Stimulated activated CD8-positive, alpha-beta memory T cell treated with anti-CD3 and anti-CD28 coated beads, Interleukin-4, amount 100 ng/mL, for 4 hours (primary cell): Measurements from ENCODE around the gene TLN1.

Experiments used
- DNase-seq, 2 donors: peaks; one replicate each; pipeline ENCODE4 v3.0.0-alpha.2; 2020; ENCODE audit warnings: low read depth in 2 of 2, low spot score in 1 of 2

TLN1 gene

GRCh38 chr9:35711501-35712428, 20.2 kb downstream of the TLN1 start:
- no peak for DNase-seq

GRCh38 chr9:35710818-35711500, 21.0 kb downstream of the TLN1 start:
- no peak for DNase-seq

GRCh38 chr9:35708146-35708545, 23.8 kb downstream of the TLN1 start:
- no peak for DNase-seq

GRCh38 chr9:35706951-35707350, 25.0 kb downstream of the TLN1 start:
- no peak for DNase-seq

- no peak for DNase-seq
Measured at GRCh38 chr9:35705836-35706430, 26.1 kb downstream of the TLN1 start.

- DNase-seq: no peak
Measured at GRCh38 chr9:35705372-35705771, 26.6 kb downstream of the TLN1 start.

GRCh38 chr9:35703906-35704672, 27.9 kb downstream of the TLN1 start:
- no peak for DNase-seq

GRCh38 chr9:35702696-35703095, 29.3 kb downstream of the TLN1 start:
- DNase-seq: no peak

GRCh38 chr9:35700942-35701341, 31.1 kb downstream of the TLN1 start:
- DNase-seq: no peak

GRCh38 chr9:35700031-35700430, 32.0 kb downstream of the TLN1 start:
- no peak for DNase-seq

- DNase-seq: no peak
Measured at GRCh38 chr9:35698231-35698630, 33.8 kb downstream of the TLN1 start.

GRCh38 chr9:35697486-35697885, 34.5 kb downstream of the TLN1 start:
- DNase-seq: no peak

- peak; percentile 21 to 24 for DNase-seq
Measured at GRCh38 chr9:35696520-35697215, 35.3 kb downstream of the TLN1 start.

GRCh38 chr9:35695943-35696401, 36.0 kb downstream of the TLN1 start:
- DNase-seq: no peak

GRCh38 chr9:35691757-35692301, 40.2 kb downstream of the TLN1 start:
- no peak for DNase-seq

GRCh38 chr9:35691334-35691650, 40.7 kb downstream of the TLN1 start:
- no peak for DNase-seq

GRCh38 chr9:35690614-35691333, 41.2 kb downstream of the TLN1 start:
- no peak for DNase-seq

GRCh38 chr9:35690294-35690613, 41.7 kb downstream of the TLN1 start:
- no peak for DNase-seq

GRCh38 chr9:35689542-35690293, 42.3 kb downstream of the TLN1 start, which contains the start of gene TPM2:
Gene TPM2, minus strand, starts transcription at chr9:35689925. Its CDS starts 108 bp downstream, at chr9:35689817.
- DNase-seq: no peak
